Measurements from ENCODE around the gene GPR15. TPM values are rescaled to one million over a fixed set of nuclear protein-coding genes. Genes with fewer than 3 reads are reported as not detected.
A peak's percentile ranks its signal among the peaks of the same experiment; 100 is the strongest.

The GPR15 gene
- total RNA-seq, 1 donor from 2014 or later = not detected

GRCh38 chr3:98521897-98522543, 9.8 kb upstream of the GPR15 start:
- no peak for DNase-seq (ENCODE audit: low spot score)
- Mint-ChIP-seq H3K36me3 (ENCODE audit: low read depth) (peaks cover 12% of the 10 kb centered on the region), H3K27me3 (ENCODE audit: low read depth) (no peaks in the 10 kb centered on the region), H3K27ac (ENCODE audit: unreplicated experiment) (peak overlapping the region; percentile 91), H3K4me3 (ENCODE audit: unreplicated experiment) (peak overlapping the region; percentile 82), H3K9me3 (ENCODE audit: low read depth) (no peaks in the 10 kb centered on the region), H3K4me1 (ENCODE audit: low read depth) (peaks cover 32% of the 10 kb centered on the region)
- TF ChIP-seq CTCF (IDR thresholded peaks at IDR 0.05) = no peak

GRCh38 chr3:98522544-98523281, 9.1 kb upstream of the GPR15 start, which contains the start of gene CLDND1:
Gene CLDND1, minus strand, starts transcription at chr3:98522902. Its CDS starts 1,478 bp downstream, at chr3:98521424.
- Mint-ChIP-seq H3K27ac (ENCODE audit: unreplicated experiment) (peak within 1 kb of the TSS; percentile 98), H3K4me3 (ENCODE audit: unreplicated experiment) (peak within 1 kb of the TSS; percentile 82), H3K9me3 (ENCODE audit: low read depth) (no peaks in the 10 kb centered on the region), H3K36me3 (ENCODE audit: low read depth) (peaks cover 10% of the 10 kb centered on the region), H3K27me3 (ENCODE audit: low read depth) (no peaks in the 10 kb centered on the region), H3K4me1 (ENCODE audit: low read depth) (peaks cover 32% of the 10 kb centered on the region)
- TF ChIP-seq CTCF (IDR thresholded peaks at IDR 0.05) = no peak
- peak; percentile 97 for DNase-seq (ENCODE audit: low spot score)

- H3K4me1 Mint-ChIP-seq (ENCODE audit: low read depth) = peaks cover 17% of the 10 kb centered on the region
- no peaks in the 10 kb centered on the region for H3K36me3 Mint-ChIP-seq (ENCODE audit: low read depth)
- no peak for DNase-seq (ENCODE audit: low spot score)
- no peak for TF ChIP-seq CTCF (IDR thresholded peaks at IDR 0.05)
- H3K4me3 Mint-ChIP-seq (ENCODE audit: unreplicated experiment) = no peak overlapping the region
- peaks cover 12% of the 10 kb centered on the region for H3K27me3 Mint-ChIP-seq (ENCODE audit: low read depth)
- H3K27ac Mint-ChIP-seq (ENCODE audit: unreplicated experiment) = no peak overlapping the region
- H3K9me3 Mint-ChIP-seq (ENCODE audit: low read depth) = no peaks in the 10 kb centered on the region
Observed at GRCh38 chr3:98525494-98525893, 6.3 kb upstream of the GPR15 start.

GRCh38 chr3:98528474-98529346, 3.1 kb upstream of the GPR15 start:
- DNase-seq (ENCODE audit: low spot score) = no peak
- peaks cover 41% of the 10 kb centered on the region for H3K27me3 Mint-ChIP-seq (ENCODE audit: low read depth)

More at GRCh38 chr3:98528474-98529346, 3.1 kb upstream of the GPR15 start:
- H3K27ac Mint-ChIP-seq (ENCODE audit: unreplicated experiment) = no peak overlapping the region
- H3K4me3 Mint-ChIP-seq (ENCODE audit: unreplicated experiment) = no peak overlapping the region
- TF ChIP-seq CTCF (IDR thresholded peaks at IDR 0.05) = no peak
- no peaks in the 10 kb centered on the region for H3K36me3 Mint-ChIP-seq (ENCODE audit: low read depth)
- H3K4me1 Mint-ChIP-seq (ENCODE audit: low read depth) = no peaks in the 10 kb centered on the region
- no peaks in the 10 kb centered on the region for H3K9me3 Mint-ChIP-seq (ENCODE audit: low read depth)
